GM23338 (cell line): ENCODE results near the gene CPSF3. TPM values are rescaled to one million over a fixed set of nuclear protein-coding genes. Genes with fewer than 3 reads are reported as not detected.

Experiments
- ATAC-seq: fragments of 200-7000 bp; cut with Tn5 transposase; 3 replicates; pipeline ENCODE4 v1.9.1; 2020
- DNase-seq: peaks from one replicate; pipeline ENCODE4 v3.0.0-alpha.2; 2015; ENCODE audit warnings: low spot score
- H2AFZ ChIP-seq: fragments of 200-600 bp; sonication (generic); 2 replicates; pipeline ENCODE4 v1.8.0; 2016; ENCODE audit warnings: antibody characterized with exemption, mild to moderate bottlenecking, moderate library complexity
- H3F3A ChIP-seq: fragments of 200-600 bp; sonication (generic); replicated peaks from 2 replicates; pipeline ENCODE4 v1.8.0; 2017; ENCODE audit warnings: antibody characterized with exemption, mixed run types, low read depth
- H3K27ac ChIP-seq: fragments of 200-600 bp; sonication (generic); 2 replicates; pipeline ENCODE4 v1.6.1; 2016; ENCODE audit warnings: low read depth
- H3K27me3 ChIP-seq: fragments of 200-600 bp; sonication (generic); 2 replicates; pipeline ENCODE4 v1.8.0; 2016; ENCODE audit warnings: mild to moderate bottlenecking, mixed run types, moderate library complexity; ENCODE audit not compliant: insufficient read depth
- H3K36me3 ChIP-seq: fragments of 200-600 bp; sonication (generic); 2 replicates; pipeline ENCODE4 v1.8.0; 2016; ENCODE audit warnings: mild to moderate bottlenecking; ENCODE audit not compliant: insufficient read depth
- H3K4me1 ChIP-seq: fragments of 200-600 bp; sonication (generic); 2 replicates; pipeline ENCODE4 v1.8.0; 2016; ENCODE audit warnings: mild to moderate bottlenecking, moderate library complexity; ENCODE audit not compliant: insufficient read depth
- H3K4me2 ChIP-seq: fragments of 200-600 bp; sonication (generic); 2 replicates; pipeline ENCODE4 v1.7.1; 2017; ENCODE audit warnings: mixed run types
- H3K4me3 ChIP-seq: fragments of 200-600 bp; sonication (generic); 2 replicates; pipeline ENCODE4 v1.6.1; 2016; ENCODE audit warnings: mixed run types
- H3K79me2 ChIP-seq: fragments of 200-600 bp; sonication (generic); replicated peaks from 2 replicates; pipeline ENCODE4 v1.8.0; 2017; ENCODE audit warnings: mild to moderate bottlenecking; ENCODE audit not compliant: insufficient read depth
- H3K9me2 ChIP-seq: fragments of 200-600 bp; sonication (generic); 2 replicates; pipeline ENCODE4 v1.8.0; 2017; ENCODE audit not compliant: insufficient read depth
- H4K20me1 ChIP-seq: fragments of 200-600 bp; sonication (generic); replicated peaks from 2 replicates; pipeline ENCODE4 v1.8.0; 2017; ENCODE audit warnings: mild to moderate bottlenecking; ENCODE audit not compliant: insufficient read depth
- H3K27ac Mint-ChIP-seq: 2 replicates; pipeline ENCODE4 v1.8.0; 2020; ENCODE audit warnings: inconsistent platforms, mild to moderate bottlenecking, moderate library complexity, mixed read lengths
- H3K27me3 Mint-ChIP-seq: 3 replicates; pipeline ENCODE4 v1.8.0; 2022; ENCODE audit warnings: low read depth, mild to moderate bottlenecking, moderate library complexity, mixed read lengths, inconsistent platforms; ENCODE audit not compliant: insufficient read depth, poor library complexity
- H3K36me3 Mint-ChIP-seq: 3 replicates; pipeline ENCODE4 v1.8.0; 2021; ENCODE audit warnings: low read depth, mild to moderate bottlenecking, inconsistent platforms, moderate library complexity, mixed read lengths
- H3K4me1 Mint-ChIP-seq: 3 replicates; pipeline ENCODE4 v1.8.0; 2020; ENCODE audit warnings: mild to moderate bottlenecking, inconsistent platforms, mixed read lengths
- H3K4me3 Mint-ChIP-seq: 3 replicates; pipeline ENCODE4 v1.8.0; 2021; ENCODE audit warnings: moderate library complexity, mild to moderate bottlenecking, inconsistent platforms, mixed read lengths
- H3K9me3 Mint-ChIP-seq: 3 replicates; pipeline ENCODE4 v1.8.0; 2020; ENCODE audit warnings: moderate library complexity, mild to moderate bottlenecking, inconsistent platforms, mixed read lengths
- CREB1 ChIP-seq: fragments of 250-450 bp; sonication (Bioruptor Pico); IDR thresholded peaks from 2 replicates; pipeline ENCODE4 v1.5.0; 2020; ENCODE audit warnings: low read depth, mild to moderate bottlenecking, moderate library complexity
- ETS1 ChIP-seq: IDR thresholded peaks from 2 replicates; pipeline ENCODE4 v1.6.1; 2016; ENCODE audit warnings: antibody characterized with exemption
- EZH2 ChIP-seq: fragments of 200-600 bp; sonication (generic); IDR thresholded peaks from one replicate; pipeline ENCODE4 v1.8.0; 2017; ENCODE audit warnings: antibody characterized with exemption, mild to moderate bottlenecking, low read depth; ENCODE audit not compliant: unreplicated experiment
- EZH2phosphoT487 ChIP-seq: fragments of 200-600 bp; sonication (generic); IDR thresholded peaks from one replicate; pipeline ENCODE4 v1.8.1; 2018; ENCODE audit warnings: antibody characterized with exemption; ENCODE audit not compliant: unreplicated experiment
- JUNB ChIP-seq: IDR thresholded peaks from one replicate; pipeline ENCODE4 v1.6.1; 2016; ENCODE audit warnings: antibody characterized with exemption; ENCODE audit not compliant: unreplicated experiment
- NANOG ChIP-seq: IDR thresholded peaks from 2 replicates; pipeline ENCODE4 v1.6.1; 2016; ENCODE audit warnings: antibody characterized with exemption, borderline replicate concordance
- REST ChIP-seq: IDR thresholded peaks from one replicate; pipeline ENCODE4 v1.6.1; 2018; ENCODE audit warnings: antibody characterized with exemption; ENCODE audit not compliant: unreplicated experiment
- STAT1 ChIP-seq: IDR thresholded peaks from one replicate; pipeline ENCODE4 v1.6.1; 2016; ENCODE audit warnings: antibody characterized with exemption; ENCODE audit not compliant: unreplicated experiment
- ZNF331 ChIP-seq: fragments of 250-450 bp; sonication (Bioruptor Pico); IDR thresholded peaks from 2 replicates; pipeline ENCODE4 v1.5.0; 2020; ENCODE audit warnings: low read depth, mild to moderate bottlenecking, moderate library complexity
- polyA plus RNA-seq: library from polyadenylated mRNA; unstranded; fragments of >200 nt; fragmentation: Nextera tagmentation; extraction: Ambion mirVana; gene quantifications from 2 replicates; pipeline ENCODE4 v1.2.1, GENCODE V29; 2016
- total RNA-seq: library from RNA; depleted of rRNA; stranded (reverse); fragments of >200 nt; shearing (Covaris generic); gene quantifications from 2 replicates; pipeline ENCODE4 v1.2.3, GENCODE V29; 2014
- TF ChIP-seq, protein P1 (sequence below): fragments of 250-450 bp; sonication (Bioruptor Pico); IDR thresholded peaks from 2 replicates; pipeline ENCODE4 v1.5.0; 2020; ENCODE audit warnings: mild to moderate bottlenecking, moderate library complexity

CPSF3 gene
- total and polyA plus RNA-seq, 2 experiments from 2014 or later: 77.1 to 105 TPM

- DNase-seq: no peak
- Histone ChIP-seq H3K4me2 (no peak overlapping the region), H3K79me2 (no peaks in the 10 kb centered on the region), H3K27ac (no peak overlapping the region), H2AFZ (no peak overlapping the region), H3K4me3 (no peak overlapping the region), H4K20me1 (no peaks in the 10 kb centered on the region; the same call in 1 of the 2 replicates), H3K27me3 (no peaks in the 10 kb centered on the region), H3K9me2 (no peaks in the 10 kb centered on the region), H3F3A (no peaks in the 10 kb centered on the region), H3K36me3 (peaks cover 34% of the 10 kb centered on the region), H3K4me1 (no peaks in the 10 kb centered on the region)
- H3K27me3 Mint-ChIP-seq: peaks cover 6% of the 10 kb centered on the region
- H3K36me3 Mint-ChIP-seq: peaks cover 75% of the 10 kb centered on the region
- H3K9me3 Mint-ChIP-seq: no peaks in the 10 kb centered on the region
- H3K4me3 Mint-ChIP-seq: no peak overlapping the region
- no peak for TF ChIP-seq ZNF331 (CRISPR knock-in tag)
- no peak for ATAC-seq
- no peak overlapping the region for H3K27ac Mint-ChIP-seq
- H3K4me1 Mint-ChIP-seq: no peaks in the 10 kb centered on the region
These were observed 65.4 kb downstream of the CPSF3 start for GRCh38 chr2:9488583-9489547.

DNA sequence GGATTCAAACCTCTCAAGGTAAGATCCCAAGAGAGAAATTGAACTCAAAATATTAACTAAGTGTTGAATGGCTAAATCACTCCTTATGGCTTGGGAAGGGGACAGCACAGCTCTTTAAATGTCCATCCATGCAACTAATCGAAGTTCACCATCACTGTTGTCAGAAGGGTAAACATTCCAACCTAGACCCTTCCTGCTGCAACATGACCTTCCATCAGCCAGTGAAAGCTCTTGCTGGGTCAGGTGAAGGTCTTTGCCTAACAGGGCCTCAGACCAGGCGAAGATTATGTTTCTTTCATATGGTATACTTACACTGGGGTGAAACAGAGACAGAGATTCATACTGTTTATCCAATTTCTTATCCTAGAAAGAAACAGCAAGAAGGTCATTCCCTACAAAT is 67.3 kb downstream of the CPSF3 start:
- no peak overlapping the region for H3K27ac Mint-ChIP-seq
- no peaks in the 10 kb centered on the region for H3K4me1 ChIP-seq
- H3K27me3 ChIP-seq: no peaks in the 10 kb centered on the region
- H3K79me2 ChIP-seq: no peaks in the 10 kb centered on the region
- H3K4me3 Mint-ChIP-seq: no peak overlapping the region
- H3K27me3 Mint-ChIP-seq: peaks cover 3% of the 10 kb centered on the region
- H3K36me3 Mint-ChIP-seq: peaks cover 66% of the 10 kb centered on the region
- H3K9me3 Mint-ChIP-seq: no peaks in the 10 kb centered on the region
- DNase-seq (no peak), ATAC-seq (no peak)
- peaks cover 41% of the 10 kb centered on the region for H3K36me3 ChIP-seq
- no peak overlapping the region for H3K4me2 ChIP-seq
- no peaks in the 10 kb centered on the region for H3F3A ChIP-seq
- H3K4me1 Mint-ChIP-seq: no peaks in the 10 kb centered on the region
- no peak overlapping the region for H3K27ac ChIP-seq
- no peaks in the 10 kb centered on the region for H3K9me2 ChIP-seq
- no peak overlapping the region for H2AFZ ChIP-seq
- H3K4me3 ChIP-seq: no peak overlapping the region
- H4K20me1 ChIP-seq: no peaks in the 10 kb centered on the region; the same call in 1 of the 2 replicates
- TF ChIP-seq EZH2phosphoT487: no peak
- TF ChIP-seq, protein P1, sequence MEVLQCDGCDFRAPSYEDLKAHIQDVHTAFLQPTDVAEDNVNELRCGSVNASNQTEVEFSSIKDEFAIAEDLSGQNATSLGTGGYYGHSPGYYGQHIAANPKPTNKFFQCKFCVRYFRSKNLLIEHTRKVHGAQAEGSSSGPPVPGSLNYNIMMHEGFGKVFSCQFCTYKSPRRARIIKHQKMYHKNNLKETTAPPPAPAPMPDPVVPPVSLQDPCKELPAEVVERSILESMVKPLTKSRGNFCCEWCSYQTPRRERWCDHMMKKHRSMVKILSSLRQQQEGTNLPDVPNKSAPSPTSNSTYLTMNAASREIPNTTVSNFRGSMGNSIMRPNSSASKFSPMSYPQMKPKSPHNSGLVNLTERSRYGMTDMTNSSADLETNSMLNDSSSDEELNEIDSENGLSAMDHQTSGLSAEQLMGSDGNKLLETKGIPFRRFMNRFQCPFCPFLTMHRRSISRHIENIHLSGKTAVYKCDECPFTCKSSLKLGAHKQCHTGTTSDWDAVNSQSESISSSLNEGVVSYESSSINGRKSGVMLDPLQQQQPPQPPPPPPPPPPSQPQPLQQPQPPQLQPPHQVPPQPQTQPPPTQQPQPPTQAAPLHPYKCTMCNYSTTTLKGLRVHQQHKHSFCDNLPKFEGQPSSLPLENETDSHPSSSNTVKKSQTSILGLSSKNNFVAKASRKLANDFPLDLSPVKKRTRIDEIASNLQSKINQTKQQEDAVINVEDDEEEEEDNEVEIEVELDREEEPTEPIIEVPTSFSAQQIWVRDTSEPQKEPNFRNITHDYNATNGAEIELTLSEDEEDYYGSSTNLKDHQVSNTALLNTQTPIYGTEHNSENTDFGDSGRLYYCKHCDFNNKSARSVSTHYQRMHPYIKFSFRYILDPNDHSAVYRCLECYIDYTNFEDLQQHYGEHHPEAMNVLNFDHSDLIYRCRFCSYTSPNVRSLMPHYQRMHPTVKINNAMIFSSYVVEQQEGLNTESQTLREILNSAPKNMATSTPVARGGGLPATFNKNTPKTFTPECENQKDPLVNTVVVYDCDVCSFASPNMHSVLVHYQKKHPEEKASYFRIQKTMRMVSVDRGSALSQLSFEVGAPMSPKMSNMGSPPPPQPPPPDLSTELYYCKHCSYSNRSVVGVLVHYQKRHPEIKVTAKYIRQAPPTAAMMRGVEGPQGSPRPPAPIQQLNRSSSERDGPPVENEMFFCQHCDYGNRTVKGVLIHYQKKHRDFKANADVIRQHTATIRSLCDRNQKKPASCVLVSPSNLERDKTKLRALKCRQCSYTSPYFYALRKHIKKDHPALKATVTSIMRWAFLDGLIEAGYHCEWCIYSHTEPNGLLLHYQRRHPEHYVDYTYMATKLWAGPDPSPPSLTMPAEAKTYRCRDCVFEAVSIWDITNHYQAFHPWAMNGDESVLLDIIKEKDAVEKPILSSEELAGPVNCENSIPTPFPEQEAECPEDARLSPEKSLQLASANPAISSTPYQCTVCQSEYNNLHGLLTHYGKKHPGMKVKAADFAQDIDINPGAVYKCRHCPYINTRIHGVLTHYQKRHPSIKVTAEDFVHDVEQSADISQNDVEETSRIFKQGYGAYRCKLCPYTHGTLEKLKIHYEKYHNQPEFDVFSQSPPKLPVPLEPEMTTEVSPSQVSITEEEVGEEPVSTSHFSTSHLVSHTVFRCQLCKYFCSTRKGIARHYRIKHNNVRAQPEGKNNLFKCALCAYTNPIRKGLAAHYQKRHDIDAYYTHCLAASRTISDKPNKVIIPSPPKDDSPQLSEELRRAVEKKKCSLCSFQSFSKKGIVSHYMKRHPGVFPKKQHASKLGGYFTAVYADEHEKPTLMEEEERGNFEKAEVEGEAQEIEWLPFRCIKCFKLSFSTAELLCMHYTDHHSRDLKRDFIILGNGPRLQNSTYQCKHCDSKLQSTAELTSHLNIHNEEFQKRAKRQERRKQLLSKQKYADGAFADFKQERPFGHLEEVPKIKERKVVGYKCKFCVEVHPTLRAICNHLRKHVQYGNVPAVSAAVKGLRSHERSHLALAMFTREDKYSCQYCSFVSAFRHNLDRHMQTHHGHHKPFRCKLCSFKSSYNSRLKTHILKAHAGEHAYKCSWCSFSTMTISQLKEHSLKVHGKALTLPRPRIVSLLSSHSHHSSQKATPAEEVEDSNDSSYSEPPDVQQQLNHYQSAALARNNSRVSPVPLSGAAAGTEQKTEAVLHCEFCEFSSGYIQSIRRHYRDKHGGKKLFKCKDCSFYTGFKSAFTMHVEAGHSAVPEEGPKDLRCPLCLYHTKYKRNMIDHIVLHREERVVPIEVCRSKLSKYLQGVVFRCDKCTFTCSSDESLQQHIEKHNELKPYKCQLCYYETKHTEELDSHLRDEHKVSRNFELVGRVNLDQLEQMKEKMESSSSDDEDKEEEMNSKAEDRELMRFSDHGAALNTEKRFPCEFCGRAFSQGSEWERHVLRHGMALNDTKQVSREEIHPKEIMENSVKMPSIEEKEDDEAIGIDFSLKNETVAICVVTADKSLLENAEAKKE (CRISPR knock-in tag): no peak
- TF ChIP-seq ETS1: no peak
- TF ChIP-seq CREB1 (CRISPR knock-in tag): no peak
- no peak for TF ChIP-seq JUNB
- no peak for TF ChIP-seq EZH2
- no peak for TF ChIP-seq REST
- no peak for TF ChIP-seq NANOG
- no peak for TF ChIP-seq ZNF331 (CRISPR knock-in tag)
- TF ChIP-seq STAT1: no peak
